Neuronal stem cell (in vitro differentiated cells): ENCODE measurements around the gene GPRC5C.

Source experiments
- DNase-seq: peaks from one replicate; pipeline ENCODE4 v3.0.0-alpha.2; 2013; ENCODE audit warnings: low spot score
- H2AFZ ChIP-seq: one replicate; pipeline ENCODE4 v1.6.1; 2013; ENCODE audit warnings: mild to moderate bottlenecking, low read length, inconsistent platforms
- H2AK5ac ChIP-seq: 2 replicates; pipeline ENCODE4 v1.6.1; 2013; ENCODE audit warnings: low read depth, mild to moderate bottlenecking, inconsistent platforms, low read length, moderate library complexity, mixed read lengths
- H2BK120ac ChIP-seq: 2 replicates; pipeline ENCODE4 v1.6.1; 2013; ENCODE audit warnings: low read depth, mild to moderate bottlenecking, inconsistent platforms, low read length, moderate library complexity, mixed read lengths
- H2BK12ac ChIP-seq: one replicate; pipeline ENCODE4 v1.6.1; 2013; ENCODE audit warnings: low read length, inconsistent platforms
- H2BK15ac ChIP-seq: 2 replicates; pipeline ENCODE4 v1.6.1; 2013; ENCODE audit warnings: mild to moderate bottlenecking, low read length, inconsistent platforms, mixed read lengths
- H2BK5ac ChIP-seq: one replicate; pipeline ENCODE4 v1.6.1; 2013; ENCODE audit warnings: inconsistent platforms, mild to moderate bottlenecking, low read length, moderate library complexity
- H3K14ac ChIP-seq: one replicate; pipeline ENCODE4 v1.6.1; 2013; ENCODE audit warnings: low read length, inconsistent platforms
- H3K18ac ChIP-seq: 2 replicates; pipeline ENCODE4 v1.6.1; 2013; ENCODE audit warnings: low read length, inconsistent platforms
- H3K23ac ChIP-seq: 2 replicates; pipeline ENCODE4 v1.6.1; 2013; ENCODE audit warnings: low read depth, mild to moderate bottlenecking, mixed read lengths, low read length, inconsistent platforms; ENCODE audit not compliant: poor library complexity
- H3K27ac ChIP-seq: replicated peaks from 3 replicates; pipeline ENCODE4 v1.5.1; 2013; ENCODE audit warnings: low read length, inconsistent platforms
- H3K27me3 ChIP-seq, 3 experiments: 2 replicates each; pipeline ENCODE4 v1.6.1; 2013; ENCODE audit warnings: low read length in 3 of 3, mild to moderate bottlenecking in 2 of 3, inconsistent platforms in 1 of 3, low read depth in 1 of 3, mixed read lengths in 1 of 3, moderate library complexity in 1 of 3; ENCODE audit not compliant: control insufficient read depth in 3 of 3, insufficient read depth in 3 of 3
- H3K36me3 ChIP-seq, 2 donors: replicated peaks in 1 of 2; 2 replicates each; pipeline ENCODE4 v1.6.1; 2013; ENCODE audit warnings: low read length in 2 of 2; ENCODE audit not compliant: control insufficient read depth in 2 of 2, insufficient read depth in 2 of 2
- H3K4ac ChIP-seq: 2 replicates; pipeline ENCODE4 v1.6.1; 2013; ENCODE audit warnings: inconsistent platforms, mild to moderate bottlenecking, low read length, moderate library complexity
- H3K4me1 ChIP-seq, 2 donors: 1 replicate in 1 of 2; 2 replicates in 1 of 2; pipeline ENCODE4 v1.6.1; 2013; ENCODE audit warnings: low read length in 2 of 2, low read depth in 1 of 2; ENCODE audit not compliant: control insufficient read depth in 2 of 2, insufficient read depth in 1 of 2
- H3K4me2 ChIP-seq: one replicate; pipeline ENCODE4 v1.6.1; 2013; ENCODE audit warnings: mild to moderate bottlenecking, low read length, inconsistent platforms; ENCODE audit not compliant: insufficient read depth, poor library complexity, severe bottlenecking
- H3K4me3 ChIP-seq, 2 donors: 2 replicates each; pipeline ENCODE4 v1.5.1; 2013; ENCODE audit warnings: low read length in 2 of 2, mild to moderate bottlenecking in 2 of 2, inconsistent platforms in 1 of 2, moderate library complexity in 1 of 2
- H3K79me1 ChIP-seq: one replicate; pipeline ENCODE4 v1.6.1; 2013; ENCODE audit warnings: low read depth, mild to moderate bottlenecking, inconsistent platforms, low read length, moderate library complexity
- H3K9ac ChIP-seq: one replicate; pipeline ENCODE4 v1.6.1; 2013; ENCODE audit warnings: mild to moderate bottlenecking, low read depth, low read length, inconsistent platforms; ENCODE audit not compliant: poor library complexity
- H3K9me3 ChIP-seq, 2 donors: replicated peaks in 1 of 2; 2 replicates each; pipeline versions ENCODE3 to v1.6.1; 2013; ENCODE audit warnings: low read length in 2 of 2, mild to moderate bottlenecking in 2 of 2, inconsistent platforms in 1 of 2, low read depth in 1 of 2, mixed read lengths in 1 of 2, moderate library complexity in 1 of 2; ENCODE audit not compliant: control insufficient read depth in 2 of 2, insufficient read depth in 1 of 2
- H4K8ac ChIP-seq: one replicate; pipeline ENCODE4 v1.6.1; 2013; ENCODE audit warnings: low read depth, mild to moderate bottlenecking, inconsistent platforms, low read length, moderate library complexity
- H4K91ac ChIP-seq: one replicate; pipeline ENCODE4 v1.6.1; 2013; ENCODE audit warnings: low read length, low read depth, mild to moderate bottlenecking, inconsistent platforms; ENCODE audit not compliant: poor library complexity
- WGBS, 2 donors: extraction: QIAGEN DNeasy Blood & Tissue Kit; methylation state at CpG; one replicate each; pipeline ENCODE4 v1.1.7; 2013; ENCODE audit warnings: missing lambda C conversion rate in 2 of 2, mixed read lengths in 1 of 2; ENCODE audit not compliant: insufficient read length in 2 of 2, insufficient replicate concordance in 1 of 2; ENCODE audit errors: extremely low coverage in 2 of 2; 5-methylcytosine and 5-hydroxymethylcytosine counted together

The GPRC5C gene

DNA sequence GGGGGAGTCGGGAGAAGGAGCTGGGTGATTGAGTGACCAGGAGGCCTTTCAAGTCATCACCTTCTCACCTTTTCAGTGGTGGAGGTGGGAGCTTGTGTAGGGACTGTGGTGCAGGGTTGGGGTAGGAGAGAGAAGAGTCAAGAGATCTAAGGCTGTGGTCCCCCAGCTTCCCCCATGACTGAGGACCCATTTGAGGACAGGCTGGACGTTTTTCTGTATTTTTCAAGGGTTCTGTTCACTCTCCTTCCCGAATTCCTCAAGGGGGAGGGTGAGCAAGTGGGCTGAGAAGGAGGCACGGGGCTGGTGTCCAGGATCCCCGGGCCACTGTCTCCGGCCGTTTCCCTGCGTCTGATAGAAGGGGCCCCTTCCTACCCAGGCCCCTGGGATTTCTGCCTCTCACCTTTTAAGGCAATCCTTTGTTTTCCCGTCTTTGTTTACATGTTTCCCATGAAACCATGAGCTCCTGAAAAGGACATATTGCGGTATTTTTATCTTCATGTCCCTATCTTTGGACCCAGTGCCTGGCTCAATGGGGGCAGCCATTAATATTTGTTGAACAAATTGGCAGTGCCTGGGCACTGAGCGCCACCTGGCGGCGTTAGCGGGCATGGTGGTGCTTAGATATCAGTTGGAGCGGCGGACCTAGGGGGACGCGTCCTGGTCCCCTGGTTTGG, 25.4 kb downstream of the GPRC5C start:
- H4K8ac ChIP-seq, result no peak overlapping the region
- H3K27ac ChIP-seq, result no peak overlapping the region
- H4K91ac ChIP-seq, result peak overlapping the region; percentile 43
- H3K79me1 ChIP-seq, result no peaks in the 10 kb centered on the region
- H3K4me3 ChIP-seq, result no peak overlapping the region
- peak overlapping the region; percentile 75 for H2BK12ac ChIP-seq
- no peaks in the 10 kb centered on the region for H3K36me3 ChIP-seq
- peak; percentile 74 for DNase-seq
- no peak overlapping the region for H3K4me2 ChIP-seq
- WGBS, 2 donors, result no CpG with 5 or more reads among the region's 18 CpGs
- H2AK5ac ChIP-seq, result peak overlapping the region; percentile 90
- peak overlapping the region; percentile 6 for H2AFZ ChIP-seq
- peak overlapping the region; percentile 86 for H3K4ac ChIP-seq
- peak overlapping the region; percentile 96 for H2BK15ac ChIP-seq
- H3K18ac ChIP-seq, result peak overlapping the region; percentile 27
- H2BK5ac ChIP-seq, result peak overlapping the region; percentile 78
- H3K9me3 ChIP-seq, result no peaks in the 10 kb centered on the region
- peaks cover 0 to 27% (median 15%) of the 10 kb centered on the region in 3 experiments for H3K27me3 ChIP-seq
- H2BK120ac ChIP-seq, result peak overlapping the region; percentile 93
- H3K14ac ChIP-seq, result no peak overlapping the region
- no peak overlapping the region for H3K23ac ChIP-seq
- H3K4me1 ChIP-seq, result peaks cover 15 to 22% of the 10 kb centered on the region in 2 donors
- H3K9ac ChIP-seq, result no peak overlapping the region

DNA sequence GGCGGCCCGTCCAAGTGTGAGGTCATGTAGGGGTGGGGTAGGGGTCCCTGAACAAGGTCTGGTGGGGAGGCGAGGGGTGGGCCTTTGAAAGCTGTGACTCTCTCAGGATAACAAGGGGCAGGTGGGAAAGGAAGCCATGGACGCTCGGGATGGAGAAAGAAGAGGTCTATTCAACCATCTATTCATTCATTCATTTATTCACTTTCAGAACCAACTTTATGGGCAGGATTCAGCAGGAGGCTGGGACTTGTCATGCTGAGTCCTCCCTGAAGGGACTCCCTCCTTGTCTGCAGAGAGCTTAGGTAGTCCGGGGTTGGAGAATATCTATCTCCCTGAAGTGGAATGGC, 25.9 kb downstream of the GPRC5C start:
- Histone ChIP-seq H2AFZ (peak overlapping the region; percentile 6), H3K27me3 (peaks cover 0 to 22% (median 10%) of the 10 kb centered on the region in 3 experiments), H3K14ac (no peak overlapping the region), H3K79me1 (no peaks in the 10 kb centered on the region), H3K23ac (no peak overlapping the region), H3K9ac (no peak overlapping the region), H3K4me3 (no peak overlapping the region), H2BK12ac (no peak overlapping the region), H3K27ac (no peak overlapping the region), H2AK5ac (no peak overlapping the region), H3K4ac (no peak overlapping the region), H3K9me3 (no peaks in the 10 kb centered on the region), H3K4me1 (peaks cover 15 to 21% of the 10 kb centered on the region in 2 donors), H2BK5ac (no peak overlapping the region), H4K8ac (no peak overlapping the region), H3K36me3 (no peaks in the 10 kb centered on the region), H3K18ac (no peak overlapping the region), H3K4me2 (no peak overlapping the region), H2BK120ac (no peak overlapping the region), H4K91ac (peak overlapping the region; percentile 65), H2BK15ac (peak overlapping the region; percentile 96)
- WGBS, 2 donors, result no CpG with 5 or more reads among the region's 6 CpGs
- no peak for DNase-seq

DNA sequence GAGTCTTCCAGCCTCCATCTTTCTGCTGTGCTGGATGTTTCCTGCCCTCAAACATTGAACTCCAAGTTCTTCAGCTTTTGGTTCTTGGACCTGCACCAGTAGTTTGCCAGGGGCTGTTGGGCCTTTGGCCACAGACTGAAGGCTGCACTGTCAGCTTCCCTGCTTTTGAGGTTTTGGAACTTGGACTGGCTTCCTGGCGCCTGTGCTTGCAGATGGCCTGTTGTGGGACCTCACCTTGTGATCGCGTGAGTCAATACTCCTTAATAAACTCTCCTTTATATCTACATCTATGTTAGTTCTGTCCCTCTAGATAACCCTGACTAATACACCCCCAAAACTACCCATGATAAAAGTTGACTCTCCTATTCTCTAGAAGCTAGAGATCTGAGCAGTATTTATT, 26.9 kb downstream of the GPRC5C start:
- WGBS, 2 donors, result no CpG with 5 or more reads among the region's 3 CpGs
- no peak overlapping the region for H2BK120ac ChIP-seq
- H4K91ac ChIP-seq, result no peak overlapping the region

DNA sequence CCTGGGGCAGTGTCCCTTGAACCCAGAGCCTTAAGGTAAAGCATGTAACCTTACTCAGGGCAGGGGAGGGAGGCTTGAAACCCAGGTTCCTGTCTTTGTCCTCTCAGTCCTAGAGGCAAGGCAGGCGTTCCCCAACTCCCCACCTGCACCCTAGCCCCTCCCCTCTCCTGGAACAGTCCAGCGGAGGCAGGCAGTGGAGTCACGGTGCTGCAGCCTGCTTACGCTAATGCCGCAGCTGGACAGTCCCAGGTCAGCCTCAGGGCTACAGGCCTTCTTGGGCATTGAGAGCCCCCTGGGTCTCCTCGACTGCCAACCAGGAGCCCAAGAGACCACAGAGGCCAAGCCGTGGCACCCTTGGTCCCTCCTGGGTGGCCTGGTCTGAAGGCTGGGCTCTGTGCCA, 27.7 kb downstream of the GPRC5C start:
- no peak overlapping the region for H4K8ac ChIP-seq
- no peak overlapping the region for H3K9ac ChIP-seq
- H3K36me3 ChIP-seq, result no peaks in the 10 kb centered on the region
- peak overlapping the region; percentile 20 for H2BK15ac ChIP-seq
- peak overlapping the region; percentile 95 for H2AK5ac ChIP-seq
- H3K27ac ChIP-seq, result no peak overlapping the region
- no CpG with 5 or more reads among the region's 7 CpGs for WGBS, 2 donors
- H3K14ac ChIP-seq, result no peak overlapping the region
- peak overlapping the region; percentile 39 for H3K23ac ChIP-seq
- no peak overlapping the region for H2BK5ac ChIP-seq
- no peak overlapping the region for H2AFZ ChIP-seq
- no peaks in the 10 kb centered on the region for H3K79me1 ChIP-seq
- no peak overlapping the region for H3K18ac ChIP-seq
- no peak overlapping the region for H3K4me2 ChIP-seq
- no peak overlapping the region for H2BK120ac ChIP-seq
- no peaks in the 10 kb centered on the region for H3K9me3 ChIP-seq
- H3K4me3 ChIP-seq, result peak overlapping the region in 1 of 2 donors; percentile 39
- H2BK12ac ChIP-seq, result no peak overlapping the region
- H3K27me3 ChIP-seq, result peaks cover 0 to 9% (median 2%) of the 10 kb centered on the region in 3 experiments
- no peak for DNase-seq
- peaks cover 7 to 11% of the 10 kb centered on the region in 2 donors for H3K4me1 ChIP-seq
- H4K91ac ChIP-seq, result no peak overlapping the region
- no peak overlapping the region for H3K4ac ChIP-seq

More for the DNA sequence above, 26.9 kb downstream of the GPRC5C start:
- DNase-seq, result no peak
- no peak overlapping the region for H4K8ac ChIP-seq
- no peak overlapping the region for H3K4me2 ChIP-seq
- H3K79me1 ChIP-seq, result no peaks in the 10 kb centered on the region
- H3K18ac ChIP-seq, result no peak overlapping the region
- peaks cover 12 to 14% of the 10 kb centered on the region in 2 donors for H3K4me1 ChIP-seq
- H3K9me3 ChIP-seq, result no peaks in the 10 kb centered on the region
- H3K36me3 ChIP-seq, result no peaks in the 10 kb centered on the region
- no peak overlapping the region for H3K4ac ChIP-seq
- no peak overlapping the region for H2BK5ac ChIP-seq
- no peak overlapping the region for H3K4me3 ChIP-seq
- H2BK15ac ChIP-seq, result no peak overlapping the region
- no peak overlapping the region for H2AK5ac ChIP-seq
- no peak overlapping the region for H2AFZ ChIP-seq
- peaks cover 0 to 13% (median 2%) of the 10 kb centered on the region in 3 experiments for H3K27me3 ChIP-seq
- H3K9ac ChIP-seq, result no peak overlapping the region
- no peak overlapping the region for H3K14ac ChIP-seq
- H3K27ac ChIP-seq, result no peak overlapping the region
- no peak overlapping the region for H3K23ac ChIP-seq
- no peak overlapping the region for H2BK12ac ChIP-seq
